Chondrocyte (in vitro differentiated cells): Measurements from ENCODE around the gene SEL1L3. TPM values are rescaled to one million over a fixed set of nuclear protein-coding genes. Genes with fewer than 3 reads are reported as not detected.

Source experiments
- DNase-seq: peaks from one replicate; pipeline ENCODE4 v3.0.0; 2021; ENCODE audit warnings: mixed read lengths, low spot score
- H3K27ac Mint-ChIP-seq: one replicate; pipeline ENCODE4 v1.8.0; 2021; ENCODE audit warnings: mild to moderate bottlenecking, moderate library complexity, mixed read lengths; ENCODE audit not compliant: unreplicated experiment
- H3K27me3 Mint-ChIP-seq: 2 replicates; pipeline ENCODE4 v1.8.0; 2021; ENCODE audit warnings: low read depth, mixed read lengths
- H3K36me3 Mint-ChIP-seq: 2 replicates; pipeline ENCODE4 v1.8.0; 2021; ENCODE audit warnings: low read depth, mixed read lengths
- H3K4me1 Mint-ChIP-seq: 2 replicates; pipeline ENCODE4 v1.8.0; 2021; ENCODE audit warnings: low read depth, mild to moderate bottlenecking, mixed read lengths
- H3K4me3 Mint-ChIP-seq: one replicate; pipeline ENCODE4 v1.8.0; 2021; ENCODE audit warnings: mild to moderate bottlenecking, moderate library complexity, mixed read lengths; ENCODE audit not compliant: unreplicated experiment
- H3K9me3 Mint-ChIP-seq: 2 replicates; pipeline ENCODE4 v1.8.0; 2021; ENCODE audit warnings: low read depth, mixed read lengths
- CTCF ChIP-seq: fragments of 200-600 bp; sonication (generic); IDR thresholded peaks from 2 replicates; pipeline ENCODE4 v1.5.0; 2021; ENCODE audit warnings: antibody characterized with exemption, mild to moderate bottlenecking, moderate library complexity
- total RNA-seq: library from RNA; stranded (reverse); gene quantifications from 3 replicates; pipeline ENCODE4 v1.2.1, GENCODE V29; 2021

SEL1L3 gene
- total RNA-seq, 1 donor from 2014 or later: 30.3 TPM

- Mint-ChIP-seq H3K4me1 (no peaks in the 10 kb centered on the region), H3K4me3 (no peak overlapping the region), H3K9me3 (peaks cover 3% of the 10 kb centered on the region), H3K36me3 (peaks cover 33% of the 10 kb centered on the region), H3K27ac (no peak overlapping the region), H3K27me3 (no peaks in the 10 kb centered on the region)
- DNase-seq: no peak
- no peak for TF ChIP-seq CTCF
These were observed 79.7 kb downstream of the SEL1L3 start for GRCh38 chr4:25783126-25783525.

GRCh38 chr4:25782482-25782881 lies 80.3 kb downstream of the SEL1L3 start:
- H3K27me3 Mint-ChIP-seq: no peaks in the 10 kb centered on the region
- DNase-seq: no peak
- peaks cover 36% of the 10 kb centered on the region for H3K36me3 Mint-ChIP-seq
- no peak overlapping the region for H3K4me3 Mint-ChIP-seq
- peaks cover 8% of the 10 kb centered on the region for H3K9me3 Mint-ChIP-seq
- no peaks in the 10 kb centered on the region for H3K4me1 Mint-ChIP-seq
- TF ChIP-seq CTCF: no peak
- H3K27ac Mint-ChIP-seq: no peak overlapping the region

GRCh38 chr4:25779021-25779420 lies 83.8 kb downstream of the SEL1L3 start:
- H3K27ac Mint-ChIP-seq: no peak overlapping the region
- TF ChIP-seq CTCF: no peak
- peaks cover 38% of the 10 kb centered on the region for H3K36me3 Mint-ChIP-seq
- no peak overlapping the region for H3K4me3 Mint-ChIP-seq
- peaks cover 16% of the 10 kb centered on the region for H3K9me3 Mint-ChIP-seq
- DNase-seq: no peak
- H3K27me3 Mint-ChIP-seq: no peaks in the 10 kb centered on the region
- no peaks in the 10 kb centered on the region for H3K4me1 Mint-ChIP-seq

GRCh38 chr4:25776795-25777194 lies 86.0 kb downstream of the SEL1L3 start:
- Mint-ChIP-seq H3K36me3 (peaks cover 31% of the 10 kb centered on the region), H3K9me3 (peaks cover 16% of the 10 kb centered on the region), H3K27me3 (no peaks in the 10 kb centered on the region), H3K4me1 (no peaks in the 10 kb centered on the region), H3K27ac (no peak overlapping the region), H3K4me3 (no peak overlapping the region)
- TF ChIP-seq CTCF: no peak
- DNase-seq: no peak

- TF ChIP-seq CTCF: no peak
- H3K9me3 Mint-ChIP-seq: peaks cover 16% of the 10 kb centered on the region
- H3K36me3 Mint-ChIP-seq: peaks cover 26% of the 10 kb centered on the region
- DNase-seq: no peak
- no peaks in the 10 kb centered on the region for H3K4me1 Mint-ChIP-seq
- H3K27ac Mint-ChIP-seq: no peak overlapping the region
- H3K27me3 Mint-ChIP-seq: no peaks in the 10 kb centered on the region
- no peak overlapping the region for H3K4me3 Mint-ChIP-seq
These were observed 87.6 kb downstream of the SEL1L3 start for GRCh38 chr4:25775166-25775565.
